ENCODE results near the gene RMND5B.

The RMND5B gene

GRCh38 chr5:178176791-178177190, 46.0 kb downstream of the RMND5B start:
- no peak for TF ChIP-seq CTCF (IDR thresholded peaks at IDR 0.05; ENCODE audit: low read depth, low read length, missing control alignments)
- no peak overlapping the region for H3K4me3 ChIP-seq (ENCODE audit: low read depth, low read length)
- no peak for DNase-seq (ENCODE audit: low read depth)

- no peak overlapping the region for H3K4me3 ChIP-seq (ENCODE audit: low read depth, low read length)
- no peak for DNase-seq (ENCODE audit: low read depth)
- TF ChIP-seq CTCF (IDR thresholded peaks at IDR 0.05; ENCODE audit: low read depth, low read length, missing control alignments) = no peak
Observed at GRCh38 chr5:178177569-178177968, 46.8 kb downstream of the RMND5B start.

GRCh38 chr5:178180141-178180863, 49.5 kb downstream of the RMND5B start:
- DNase-seq (ENCODE audit: low read depth) = no peak
- H3K4me3 ChIP-seq (ENCODE audit: low read depth, low read length) = no peak overlapping the region
- no peak for TF ChIP-seq CTCF (IDR thresholded peaks at IDR 0.05; ENCODE audit: low read depth, low read length, missing control alignments)

- no peak overlapping the region for H3K4me3 ChIP-seq (ENCODE audit: low read depth, low read length)
- no peak for TF ChIP-seq CTCF (IDR thresholded peaks at IDR 0.05; ENCODE audit: low read depth, low read length, missing control alignments)
- no peak for DNase-seq (ENCODE audit: low read depth)
Observed at GRCh38 chr5:178182158-178182876, 51.5 kb downstream of the RMND5B start.

GRCh38 chr5:178186427-178186826, 55.6 kb downstream of the RMND5B start:
- no peak for TF ChIP-seq CTCF (IDR thresholded peaks at IDR 0.05; ENCODE audit: low read depth, low read length, missing control alignments)
- no peak overlapping the region for H3K4me3 ChIP-seq (ENCODE audit: low read depth, low read length)
- no peak for DNase-seq (ENCODE audit: low read depth)

- no peak for DNase-seq (ENCODE audit: low read depth)
- TF ChIP-seq CTCF (IDR thresholded peaks at IDR 0.05; ENCODE audit: low read depth, low read length, missing control alignments) = no peak
- H3K4me3 ChIP-seq (ENCODE audit: low read depth, low read length) = no peak within 1 kb of the TSS
Observed at GRCh38 chr5:178187014-178187413, 56.2 kb downstream of the RMND5B start, which contains the start of gene GMCL2. Gene GMCL2, minus strand, starts transcription at chr5:178187371. Its CDS starts 72 bp downstream, at chr5:178187299.

All from GM12864 (cell line).